AG09319 (cell line): ENCODE results near the gene FANCD2OS.

Source experiments
- DNase-seq: peaks from one replicate; pipeline ENCODE4 v3.0.0-alpha.2; 2010; ENCODE audit warnings: low read depth; ENCODE audit errors: extremely low read depth
- TF ChIP-seq, protein P1 (sequence below): IDR thresholded peaks from 2 replicates; pipeline ENCODE4 v1.5.1; 2011; ENCODE audit warnings: low read depth, mild to moderate bottlenecking, inconsistent platforms, low read length, moderate library complexity

FANCD2OS gene, protein sequence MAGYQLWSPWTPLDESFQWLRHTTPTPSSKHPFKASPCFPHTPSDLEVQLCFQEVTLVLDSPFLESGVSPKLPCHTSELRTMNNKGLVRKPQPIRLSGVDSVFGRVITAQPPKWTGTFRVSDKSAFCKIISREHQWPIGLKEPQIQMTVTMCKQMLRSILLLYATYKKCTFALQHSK

DNA sequence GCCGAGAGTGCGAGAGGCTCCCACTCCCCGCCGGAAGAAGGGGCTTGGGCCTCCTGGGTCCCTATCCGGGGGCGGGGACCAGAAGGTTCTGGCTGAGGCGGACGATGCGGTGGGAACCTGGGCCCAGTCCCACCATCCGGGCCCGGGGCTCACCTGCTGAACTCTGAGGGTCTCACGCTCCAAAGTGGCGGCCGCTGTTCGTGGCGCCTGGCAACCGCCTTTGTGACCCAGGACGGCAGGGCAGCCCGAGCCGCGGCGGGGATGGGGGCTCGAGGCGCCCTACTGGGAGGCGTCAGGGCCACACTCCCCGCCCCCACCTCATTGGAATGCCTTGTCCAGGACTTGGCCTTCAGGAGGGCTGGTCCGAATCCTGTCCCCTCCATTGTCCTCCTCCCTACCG lies at the start of gene FANCD2OS:
Gene FANCD2OS (minus strand): TSS at position 165 of the 400 bp plus-strand sequence. CDS start 3,481 bp downstream, outside the sequence.
- DNase-seq: no peak
- TF ChIP-seq, protein P1, sequence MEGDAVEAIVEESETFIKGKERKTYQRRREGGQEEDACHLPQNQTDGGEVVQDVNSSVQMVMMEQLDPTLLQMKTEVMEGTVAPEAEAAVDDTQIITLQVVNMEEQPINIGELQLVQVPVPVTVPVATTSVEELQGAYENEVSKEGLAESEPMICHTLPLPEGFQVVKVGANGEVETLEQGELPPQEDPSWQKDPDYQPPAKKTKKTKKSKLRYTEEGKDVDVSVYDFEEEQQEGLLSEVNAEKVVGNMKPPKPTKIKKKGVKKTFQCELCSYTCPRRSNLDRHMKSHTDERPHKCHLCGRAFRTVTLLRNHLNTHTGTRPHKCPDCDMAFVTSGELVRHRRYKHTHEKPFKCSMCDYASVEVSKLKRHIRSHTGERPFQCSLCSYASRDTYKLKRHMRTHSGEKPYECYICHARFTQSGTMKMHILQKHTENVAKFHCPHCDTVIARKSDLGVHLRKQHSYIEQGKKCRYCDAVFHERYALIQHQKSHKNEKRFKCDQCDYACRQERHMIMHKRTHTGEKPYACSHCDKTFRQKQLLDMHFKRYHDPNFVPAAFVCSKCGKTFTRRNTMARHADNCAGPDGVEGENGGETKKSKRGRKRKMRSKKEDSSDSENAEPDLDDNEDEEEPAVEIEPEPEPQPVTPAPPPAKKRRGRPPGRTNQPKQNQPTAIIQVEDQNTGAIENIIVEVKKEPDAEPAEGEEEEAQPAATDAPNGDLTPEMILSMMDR: no peak

DNA sequence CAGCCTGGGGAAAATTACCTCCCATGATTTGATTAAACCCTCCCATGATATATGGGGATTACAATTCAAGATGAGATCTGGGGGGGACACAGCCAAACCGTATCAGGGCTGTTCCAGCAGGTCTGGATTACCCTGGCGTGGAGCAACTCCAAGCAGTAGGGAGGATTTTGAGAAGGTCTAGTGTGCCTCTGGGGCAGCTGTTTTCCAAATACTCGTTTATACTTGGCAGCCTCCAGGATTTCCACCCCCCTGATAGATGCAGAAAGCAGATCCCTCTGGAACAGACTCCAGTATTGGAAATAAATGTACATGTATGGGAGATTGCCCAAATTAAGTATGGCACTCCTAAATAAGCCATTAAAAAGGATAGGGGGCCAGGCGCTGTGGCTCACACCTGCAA lies 49.0 kb upstream of the FANCD2OS start:
- TF ChIP-seq, protein P1: no peak
- no peak for DNase-seq

DNA sequence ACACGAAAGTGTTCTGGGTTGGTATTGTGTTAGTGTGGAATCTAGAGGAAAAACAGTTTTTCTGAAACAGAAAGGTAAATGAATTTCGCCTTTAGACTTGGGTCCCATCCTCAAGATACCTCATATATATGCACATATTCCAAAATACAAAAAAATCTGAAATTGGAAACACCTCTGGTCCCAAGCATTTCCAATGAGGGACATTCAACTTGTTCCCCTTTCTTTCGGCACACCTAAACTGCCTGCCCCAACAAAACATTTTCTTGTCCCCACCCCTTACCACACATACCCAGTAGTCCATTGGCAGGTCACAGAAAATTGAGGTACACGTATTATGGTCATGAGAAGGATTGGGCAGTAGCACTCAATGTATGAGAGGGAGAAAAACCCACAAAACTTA lies 47.6 kb upstream of the FANCD2OS start:
- TF ChIP-seq, protein P1: no peak
- DNase-seq: no peak

DNA sequence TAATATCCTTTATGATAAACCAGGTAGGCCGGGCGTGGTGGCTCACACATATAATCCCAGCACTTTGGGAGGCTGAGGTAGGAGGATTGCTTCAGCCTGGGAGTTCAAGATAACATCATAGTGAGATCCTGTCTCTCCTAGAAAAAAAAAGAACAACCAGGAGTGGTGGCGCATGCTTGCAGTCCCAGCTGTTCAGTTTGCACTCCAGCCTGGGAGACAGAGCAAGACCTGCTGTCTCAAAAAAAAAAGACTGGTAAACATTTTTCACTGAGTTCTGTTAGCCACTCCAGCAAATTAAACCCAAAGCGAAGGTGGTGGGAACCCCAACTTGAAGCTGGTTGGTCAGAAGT lies 47.0 kb upstream of the FANCD2OS start:
- no peak for DNase-seq
- TF ChIP-seq, protein P1: no peak

DNA sequence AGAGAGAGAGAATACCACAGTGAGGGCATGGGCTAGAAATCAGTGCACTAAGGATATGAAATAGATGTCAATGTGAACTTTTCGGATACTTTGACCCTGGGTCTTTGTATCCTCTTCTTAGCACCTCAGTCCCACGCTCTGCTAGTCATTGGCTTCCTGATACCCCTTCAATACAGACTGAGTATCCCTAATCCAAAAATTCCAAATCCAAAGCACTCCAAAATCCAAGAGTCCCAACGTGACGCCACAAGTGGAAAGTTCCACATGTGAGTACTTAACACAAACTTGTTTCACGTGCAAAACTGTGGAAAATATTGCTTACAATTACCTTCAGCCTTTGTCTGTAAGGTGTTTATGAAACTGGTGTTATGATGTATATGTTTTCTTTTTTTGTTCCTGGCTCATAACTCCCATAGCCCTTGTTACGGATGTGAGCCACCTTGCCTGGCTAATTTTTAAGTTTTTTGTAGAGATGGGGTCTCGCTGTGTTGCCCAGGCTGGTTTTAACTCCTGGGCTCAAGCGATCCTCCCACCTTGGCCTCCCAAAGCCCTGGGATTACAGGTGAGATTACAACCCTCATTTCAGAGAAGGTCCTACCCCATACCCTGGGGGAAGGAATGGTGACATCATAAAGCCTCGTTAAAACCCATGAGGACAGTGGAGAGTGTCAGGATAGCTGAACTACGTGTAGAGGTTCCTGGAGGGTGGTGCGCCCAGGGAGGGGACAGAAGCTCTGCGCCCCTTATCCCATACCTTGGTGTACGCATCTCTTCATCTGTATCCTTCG lies 46.5 kb upstream of the FANCD2OS start:
- DNase-seq: no peak
- TF ChIP-seq, protein P1: no peak

DNA sequence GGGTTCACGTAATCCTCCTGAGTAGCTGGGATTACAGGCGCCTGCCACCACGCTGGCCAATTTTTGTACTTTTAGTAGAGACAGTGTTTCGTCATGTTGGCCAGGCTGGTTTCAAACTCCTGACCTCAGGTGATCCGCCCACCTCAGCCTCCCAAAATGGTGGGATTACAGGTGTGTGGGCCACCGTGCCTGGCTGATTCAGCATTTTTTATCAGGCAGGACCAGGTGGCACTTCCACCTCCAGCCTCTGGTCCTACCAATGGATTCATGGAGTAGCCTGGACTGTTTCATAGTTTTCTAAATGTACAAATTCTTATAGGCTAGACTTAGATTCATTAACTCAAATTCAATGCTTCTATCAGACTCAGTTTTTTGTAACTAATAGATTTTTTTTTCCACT lies 42.9 kb upstream of the FANCD2OS start:
- no peak for DNase-seq
- TF ChIP-seq, protein P1: no peak

DNA sequence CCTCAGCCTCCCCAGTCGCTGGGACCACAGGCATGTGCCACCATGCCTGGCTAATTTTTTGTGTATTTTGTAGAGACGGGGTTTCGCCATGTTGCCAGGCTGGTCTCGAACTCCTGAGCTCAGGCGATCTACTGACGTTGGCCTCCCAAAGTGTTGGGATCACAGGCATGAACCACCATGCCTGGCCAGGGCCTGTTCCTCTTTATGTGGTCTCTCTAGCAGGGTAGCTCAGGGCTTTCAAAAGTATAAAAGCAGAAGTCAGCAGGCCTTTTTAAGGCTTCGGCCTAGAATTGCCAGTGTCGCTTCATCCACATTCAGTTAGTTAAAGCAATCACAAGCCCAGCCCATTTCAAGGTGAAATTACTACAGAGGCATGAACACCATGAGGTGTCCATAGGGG lies 41.2 kb upstream of the FANCD2OS start:
- DNase-seq: no peak

More for the DNA sequence above, 41.2 kb upstream of the FANCD2OS start:
- TF ChIP-seq, protein P1: no peak
